Thyroid gland (tissue), 4 donors: ENCODE measurements around the gene LEF1.

Experiments used
- CTCF ChIP-seq, 6 experiments: fragments of 200-600 bp in 3 of 6; fragments of 450-650 bp in 3 of 6; sonication (generic) in 3 of 6; IDR thresholded peaks; one replicate each; pipeline ENCODE4 v1.5.1; 2016 to 2019; ENCODE audit warnings: antibody characterized with exemption in 6 of 6, mild to moderate bottlenecking in 2 of 6, inconsistent platforms in 1 of 6, moderate library complexity in 1 of 6
- POLR2A ChIP-seq, 2 donors: fragments of 450-650 bp; IDR thresholded peaks; one replicate each; pipeline ENCODE4 v1.6.1; 2017; ENCODE audit warnings: antibody characterized with exemption in 2 of 2, mild to moderate bottlenecking in 2 of 2, moderate library complexity in 1 of 2

- TF ChIP-seq CTCF (IDR thresholded peaks at IDR 0.05) = no peak
- no peak for TF ChIP-seq POLR2A (IDR thresholded peaks at IDR 0.05)
These were observed 125.8 kb downstream of the LEF1 start for GRCh38 chr4:108042927-108043326.
